ENCODE results near the gene RNU5B-1.

DNA sequence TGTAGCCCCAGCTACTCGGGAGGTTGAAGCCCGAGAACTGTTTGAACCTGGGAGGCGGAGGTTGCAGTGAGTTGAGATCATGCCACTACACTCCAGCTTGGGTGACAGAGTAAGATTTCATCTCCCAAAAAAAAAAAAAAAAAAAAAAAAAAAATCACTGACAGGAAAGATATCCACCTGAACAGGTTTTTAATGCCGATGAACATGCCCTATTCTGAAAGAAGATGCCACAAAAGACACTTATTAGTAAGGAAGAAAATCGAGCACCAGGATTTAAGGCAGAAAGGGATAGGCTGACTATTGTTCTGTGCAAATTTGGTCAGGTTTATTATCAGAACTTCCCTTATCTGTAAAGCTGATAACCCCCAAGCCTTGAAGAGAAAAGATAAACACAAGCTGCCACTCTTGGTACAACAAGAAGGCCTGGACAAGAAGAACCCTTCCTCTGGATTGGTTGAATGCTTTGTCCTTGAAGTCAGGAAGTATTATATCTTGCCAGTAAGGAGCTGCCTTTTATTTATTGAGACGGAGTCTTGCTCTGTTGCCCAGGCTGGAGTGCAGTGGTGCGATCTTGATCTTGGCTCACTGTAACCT is 15.1 kb upstream of the RNU5B-1 start:
- no peak for TF ChIP-seq POLR2A (IDR thresholded peaks at IDR 0.05)
- TF ChIP-seq, protein P1, sequence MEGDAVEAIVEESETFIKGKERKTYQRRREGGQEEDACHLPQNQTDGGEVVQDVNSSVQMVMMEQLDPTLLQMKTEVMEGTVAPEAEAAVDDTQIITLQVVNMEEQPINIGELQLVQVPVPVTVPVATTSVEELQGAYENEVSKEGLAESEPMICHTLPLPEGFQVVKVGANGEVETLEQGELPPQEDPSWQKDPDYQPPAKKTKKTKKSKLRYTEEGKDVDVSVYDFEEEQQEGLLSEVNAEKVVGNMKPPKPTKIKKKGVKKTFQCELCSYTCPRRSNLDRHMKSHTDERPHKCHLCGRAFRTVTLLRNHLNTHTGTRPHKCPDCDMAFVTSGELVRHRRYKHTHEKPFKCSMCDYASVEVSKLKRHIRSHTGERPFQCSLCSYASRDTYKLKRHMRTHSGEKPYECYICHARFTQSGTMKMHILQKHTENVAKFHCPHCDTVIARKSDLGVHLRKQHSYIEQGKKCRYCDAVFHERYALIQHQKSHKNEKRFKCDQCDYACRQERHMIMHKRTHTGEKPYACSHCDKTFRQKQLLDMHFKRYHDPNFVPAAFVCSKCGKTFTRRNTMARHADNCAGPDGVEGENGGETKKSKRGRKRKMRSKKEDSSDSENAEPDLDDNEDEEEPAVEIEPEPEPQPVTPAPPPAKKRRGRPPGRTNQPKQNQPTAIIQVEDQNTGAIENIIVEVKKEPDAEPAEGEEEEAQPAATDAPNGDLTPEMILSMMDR (IDR thresholded peaks at IDR 0.05), result no peak
- TF ChIP-seq EP300 (IDR thresholded peaks at IDR 0.05), result no peak
- TF ChIP-seq POLR2AphosphoS5 (IDR thresholded peaks at IDR 0.05), result no peak
